ENCODE results near the gene SEMA6A.

Gene SEMA6A, protein sequence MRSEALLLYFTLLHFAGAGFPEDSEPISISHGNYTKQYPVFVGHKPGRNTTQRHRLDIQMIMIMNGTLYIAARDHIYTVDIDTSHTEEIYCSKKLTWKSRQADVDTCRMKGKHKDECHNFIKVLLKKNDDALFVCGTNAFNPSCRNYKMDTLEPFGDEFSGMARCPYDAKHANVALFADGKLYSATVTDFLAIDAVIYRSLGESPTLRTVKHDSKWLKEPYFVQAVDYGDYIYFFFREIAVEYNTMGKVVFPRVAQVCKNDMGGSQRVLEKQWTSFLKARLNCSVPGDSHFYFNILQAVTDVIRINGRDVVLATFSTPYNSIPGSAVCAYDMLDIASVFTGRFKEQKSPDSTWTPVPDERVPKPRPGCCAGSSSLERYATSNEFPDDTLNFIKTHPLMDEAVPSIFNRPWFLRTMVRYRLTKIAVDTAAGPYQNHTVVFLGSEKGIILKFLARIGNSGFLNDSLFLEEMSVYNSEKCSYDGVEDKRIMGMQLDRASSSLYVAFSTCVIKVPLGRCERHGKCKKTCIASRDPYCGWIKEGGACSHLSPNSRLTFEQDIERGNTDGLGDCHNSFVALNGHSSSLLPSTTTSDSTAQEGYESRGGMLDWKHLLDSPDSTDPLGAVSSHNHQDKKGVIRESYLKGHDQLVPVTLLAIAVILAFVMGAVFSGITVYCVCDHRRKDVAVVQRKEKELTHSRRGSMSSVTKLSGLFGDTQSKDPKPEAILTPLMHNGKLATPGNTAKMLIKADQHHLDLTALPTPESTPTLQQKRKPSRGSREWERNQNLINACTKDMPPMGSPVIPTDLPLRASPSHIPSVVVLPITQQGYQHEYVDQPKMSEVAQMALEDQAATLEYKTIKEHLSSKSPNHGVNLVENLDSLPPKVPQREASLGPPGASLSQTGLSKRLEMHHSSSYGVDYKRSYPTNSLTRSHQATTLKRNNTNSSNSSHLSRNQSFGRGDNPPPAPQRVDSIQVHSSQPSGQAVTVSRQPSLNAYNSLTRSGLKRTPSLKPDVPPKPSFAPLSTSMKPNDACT

DNA sequence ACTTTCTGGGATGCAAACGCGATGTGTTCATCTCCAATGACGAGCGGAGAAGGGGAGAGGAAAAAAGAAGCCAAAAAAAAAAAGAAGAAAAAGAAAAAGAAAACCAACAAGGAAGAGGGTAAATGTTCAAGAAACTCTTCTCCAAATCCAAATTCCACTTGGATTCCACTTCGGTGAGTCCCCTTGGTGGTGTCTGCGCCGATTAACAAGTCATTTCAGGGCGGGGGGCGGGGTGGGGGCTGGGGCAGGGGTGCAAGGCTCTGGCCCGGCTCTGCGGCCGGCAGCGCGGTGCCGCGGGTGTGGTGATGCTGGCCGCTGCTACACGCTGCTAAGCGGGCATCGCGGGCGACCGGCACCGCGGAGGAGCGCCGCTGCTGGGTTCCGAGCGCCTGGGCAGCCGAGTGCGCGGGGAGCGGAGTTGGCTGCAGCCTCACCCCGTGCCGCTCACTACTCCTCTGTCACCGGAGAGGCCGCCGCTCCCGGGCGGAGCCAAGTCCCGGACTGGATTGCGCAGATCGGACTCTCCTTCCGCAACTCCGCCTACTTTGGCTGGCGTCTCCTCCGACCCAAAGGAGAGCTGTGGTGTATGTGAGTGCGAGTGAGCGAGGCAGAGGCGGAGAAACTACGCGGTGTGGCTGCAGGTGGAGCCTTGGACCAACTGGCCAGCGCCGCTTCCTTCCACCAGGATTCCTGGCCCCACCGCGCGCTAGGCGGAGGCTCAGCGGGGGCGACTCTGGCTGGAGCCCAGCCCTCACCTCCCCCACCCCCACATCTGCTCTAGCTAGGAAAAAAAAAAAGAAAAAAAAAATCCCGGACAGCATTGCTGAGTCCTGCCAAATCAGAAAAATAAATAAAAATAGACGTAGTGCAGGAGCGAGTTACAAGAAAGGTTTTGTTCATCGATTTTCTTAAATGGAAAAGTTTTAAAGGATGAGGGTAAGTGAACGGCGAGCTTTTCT is at the start of gene SEMA6A:
Gene SEMA6A, minus strand, starts transcription at position 457 of the 959 bp plus-strand sequence. CDS start 69,879 bp downstream, outside the sequence.
- FAIRE-seq, result no peak

DNA sequence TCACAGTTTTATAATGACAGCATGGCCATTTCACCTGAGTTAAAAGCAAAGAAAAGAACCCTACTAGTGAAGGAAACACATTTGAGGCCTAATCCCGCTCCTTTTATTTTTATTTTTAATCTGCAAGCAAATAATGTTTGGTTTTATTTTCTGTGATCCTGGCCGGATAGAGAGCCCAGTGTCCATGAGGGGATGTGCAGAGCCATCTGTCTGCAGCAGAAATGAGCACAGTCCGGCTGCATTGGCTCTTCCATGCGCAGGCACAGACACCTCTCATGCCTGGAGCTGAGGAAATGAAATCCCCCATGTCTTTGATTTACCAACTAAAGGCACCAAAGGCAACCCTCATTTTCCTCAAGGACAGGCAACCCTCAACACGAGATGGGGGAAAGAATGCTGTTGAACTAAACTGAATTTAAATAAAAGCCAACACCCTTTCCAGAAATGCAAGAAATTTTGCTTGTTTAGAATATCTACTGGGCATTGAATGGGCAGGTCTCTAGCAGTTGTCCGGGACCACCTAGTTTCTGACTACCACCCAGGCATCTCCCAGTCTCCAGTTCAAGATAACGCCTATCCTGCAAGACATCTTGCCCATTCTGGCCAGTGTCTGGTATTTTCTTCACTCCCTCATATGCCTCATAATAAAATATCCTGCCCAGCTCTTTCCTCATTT is 47.9 kb upstream of the SEMA6A start:
- FAIRE-seq, result no peak

DNA sequence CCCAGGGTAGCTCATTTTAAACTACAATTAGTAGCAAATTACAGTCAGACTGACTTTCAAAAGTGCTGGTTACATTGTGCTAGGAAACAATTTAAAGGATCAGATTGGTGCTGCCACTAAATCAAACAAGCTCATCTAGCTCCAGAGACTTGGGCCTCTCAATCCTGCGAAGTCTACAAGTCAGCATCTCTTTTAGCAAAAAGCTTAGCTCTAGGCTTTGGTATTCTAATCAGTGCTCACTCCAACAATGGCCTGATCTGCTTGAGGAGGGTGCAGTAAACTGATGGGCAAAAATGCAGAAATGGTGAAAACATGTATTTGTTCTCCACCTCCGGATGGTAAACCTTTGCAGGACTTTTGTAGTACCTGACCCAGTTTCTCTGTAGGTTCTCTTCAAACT is 47.0 kb upstream of the SEMA6A start:
- no peak for FAIRE-seq

GRCh38 chr5:116616876-116617275 is 42.3 kb upstream of the SEMA6A start:
- no peak for FAIRE-seq

GRCh38 chr5:116614603-116614920 is 39.9 kb upstream of the SEMA6A start:
- no peak for FAIRE-seq

GRCh38 chr5:116613445-116613844 is 38.8 kb upstream of the SEMA6A start:
- FAIRE-seq, result no peak

DNA sequence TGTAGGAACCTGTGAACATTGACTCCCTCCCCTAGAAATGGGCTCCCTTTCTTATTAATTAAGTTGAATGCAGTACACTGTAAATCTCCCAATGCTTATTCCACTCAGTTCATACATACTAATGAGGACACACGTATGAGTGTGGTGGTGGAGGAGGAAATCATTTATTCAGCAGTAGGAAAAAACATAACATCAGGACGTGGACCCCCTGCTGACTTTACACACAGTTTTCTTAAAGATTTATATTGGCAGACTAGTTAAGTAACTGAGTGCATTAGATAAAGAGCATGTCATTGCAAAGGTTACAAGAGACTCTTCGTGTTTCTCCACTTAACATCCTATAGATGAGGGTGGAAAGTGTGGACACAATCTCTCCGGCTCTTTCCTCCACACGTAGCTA is 37.8 kb upstream of the SEMA6A start:
- no peak for FAIRE-seq

DNA sequence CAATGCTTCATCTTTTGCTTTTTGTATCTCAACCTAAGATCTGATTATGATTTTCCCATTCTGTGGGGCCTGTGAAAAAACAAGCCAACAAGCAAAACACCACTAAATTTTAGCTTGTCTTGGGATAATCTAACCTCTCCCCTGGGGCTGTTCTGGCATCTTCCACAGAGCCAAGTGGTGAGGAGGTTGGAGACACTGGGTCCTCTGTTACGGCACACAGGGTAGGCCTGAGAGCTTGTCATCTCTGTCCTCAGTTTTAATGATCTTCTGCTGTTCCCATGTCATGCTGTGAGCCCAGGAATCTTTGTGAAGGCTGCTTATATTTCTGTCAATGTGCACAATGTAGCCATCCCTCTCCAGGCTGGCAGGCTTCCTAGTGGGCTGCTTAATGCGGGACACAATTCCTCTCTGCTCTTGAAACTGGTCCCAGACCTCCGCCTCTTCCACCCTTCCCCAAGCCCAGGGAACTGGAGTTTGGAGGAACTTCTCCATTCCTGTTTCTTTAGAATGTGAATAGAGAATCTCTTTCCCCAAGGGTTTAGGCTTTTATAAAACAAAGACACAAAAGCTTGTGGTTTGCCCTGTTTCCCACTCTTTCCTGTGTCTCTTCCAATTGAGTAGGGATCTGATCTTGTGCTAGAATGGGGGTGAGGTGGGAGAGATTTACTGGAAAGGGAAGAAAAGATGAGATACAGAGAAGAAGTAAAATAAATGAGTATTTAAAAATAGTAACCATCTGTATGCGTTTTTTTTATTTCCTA is 30.9 kb upstream of the SEMA6A start:
- FAIRE-seq, result no peak

- FAIRE-seq, result no peak
Observed at GRCh38 chr5:116604805-116605204, 30.2 kb upstream of the SEMA6A start.

DNA sequence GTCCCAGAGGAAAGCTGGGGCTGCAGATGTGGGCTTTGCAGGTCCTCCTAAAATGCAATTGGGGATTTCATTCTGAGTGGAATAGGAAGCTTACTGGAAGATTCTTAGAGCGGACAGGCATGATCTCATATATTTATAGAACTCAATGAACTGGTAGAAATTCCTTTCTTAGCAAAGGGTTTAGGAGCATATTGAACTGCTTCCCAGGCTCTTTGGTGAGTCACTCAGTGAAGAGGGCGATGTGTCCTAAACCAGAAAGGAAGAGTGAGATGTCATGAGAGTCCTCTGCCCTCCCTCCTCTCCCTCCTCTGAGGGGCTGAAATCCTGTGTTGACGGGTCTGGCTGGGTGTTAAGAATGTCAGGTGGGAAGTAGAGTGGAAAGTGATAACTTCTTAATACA is 26.3 kb upstream of the SEMA6A start:
- FAIRE-seq, result no peak

GRCh38 chr5:116598911-116599310 is 24.3 kb upstream of the SEMA6A start:
- no peak for FAIRE-seq

GRCh38 chr5:116595498-116595897 is 20.9 kb upstream of the SEMA6A start:
- no peak for FAIRE-seq

DNA sequence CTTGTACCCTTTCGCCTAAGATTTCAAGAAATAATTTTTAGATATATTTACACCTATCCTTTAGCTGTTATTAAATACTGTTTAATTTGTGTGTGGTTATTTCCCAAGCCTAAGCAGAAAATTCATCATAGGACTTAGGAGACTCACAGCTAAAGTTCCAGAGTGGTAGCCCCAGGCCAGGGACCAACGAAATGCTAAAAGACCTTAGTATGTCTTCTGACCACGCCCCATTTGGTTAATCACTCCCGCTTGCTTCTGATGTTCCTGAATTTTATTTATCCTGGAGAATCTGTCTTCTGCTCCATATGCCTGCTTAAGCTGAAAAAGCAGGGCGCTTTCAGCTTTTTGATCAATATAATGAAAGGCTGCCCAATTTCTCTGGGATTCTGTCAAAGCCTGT is 18.7 kb upstream of the SEMA6A start:
- FAIRE-seq, result no peak

GRCh38 chr5:116585227-116585626 is 10.6 kb upstream of the SEMA6A start:
- no peak for FAIRE-seq

DNA sequence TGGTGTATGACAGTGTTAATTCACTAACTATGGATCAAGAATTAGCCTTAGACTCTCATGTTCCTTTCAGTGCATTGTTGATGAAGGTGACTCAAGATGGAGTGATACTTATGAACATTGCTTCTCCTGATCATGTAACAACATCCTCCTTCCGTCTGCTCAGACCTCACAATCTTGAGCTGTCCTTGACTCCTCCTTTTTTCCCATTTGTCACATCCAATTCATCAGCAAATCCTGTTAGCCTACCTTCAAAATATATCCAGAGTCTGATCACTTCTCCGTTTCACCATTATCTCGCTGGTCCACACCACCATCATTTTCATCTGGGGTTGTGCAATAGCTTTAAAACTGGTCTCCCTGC is 9.2 kb upstream of the SEMA6A start:
- no peak for FAIRE-seq

DNA sequence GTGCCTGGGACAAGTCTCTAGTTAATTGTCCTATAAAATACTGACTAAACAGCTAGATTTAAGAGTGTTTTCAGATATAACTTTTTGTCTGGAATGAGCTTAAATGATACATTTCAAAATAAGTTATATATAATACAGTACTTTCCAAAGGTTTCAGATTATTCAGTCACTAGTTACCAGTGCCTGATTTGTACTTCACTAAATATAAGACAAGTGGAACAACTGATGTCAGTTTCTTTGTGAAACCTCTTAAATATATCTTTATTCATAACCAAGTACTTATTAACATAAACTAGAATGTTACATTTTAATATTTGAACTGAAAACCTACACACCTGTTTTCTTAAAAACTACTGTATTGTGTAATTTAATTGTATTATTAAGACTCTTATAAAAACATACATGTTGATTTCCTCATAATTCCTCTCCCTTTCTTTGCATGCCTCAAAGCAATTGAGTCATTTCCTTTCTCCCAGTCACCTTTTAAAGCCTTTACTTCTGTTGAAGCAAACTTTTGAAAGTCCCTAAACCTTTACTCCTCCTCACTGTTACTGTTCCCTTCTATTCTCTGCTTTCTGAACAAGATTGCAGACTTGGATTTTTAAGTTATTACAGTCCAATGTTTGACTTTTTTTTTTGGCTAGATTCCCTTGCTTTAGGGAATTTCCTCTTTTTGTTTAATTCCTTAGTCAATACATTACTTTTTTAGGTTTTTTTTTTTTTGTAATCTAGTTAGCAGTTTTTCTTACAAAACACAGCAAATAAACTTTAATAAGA is 8.7 kb upstream of the SEMA6A start:
- FAIRE-seq, result no peak

GRCh38 chr5:116581910-116582309 is 7.3 kb upstream of the SEMA6A start:
- no peak for FAIRE-seq

GRCh38 chr5:116579144-116579543 is 4.5 kb upstream of the SEMA6A start:
- no peak for FAIRE-seq

DNA sequence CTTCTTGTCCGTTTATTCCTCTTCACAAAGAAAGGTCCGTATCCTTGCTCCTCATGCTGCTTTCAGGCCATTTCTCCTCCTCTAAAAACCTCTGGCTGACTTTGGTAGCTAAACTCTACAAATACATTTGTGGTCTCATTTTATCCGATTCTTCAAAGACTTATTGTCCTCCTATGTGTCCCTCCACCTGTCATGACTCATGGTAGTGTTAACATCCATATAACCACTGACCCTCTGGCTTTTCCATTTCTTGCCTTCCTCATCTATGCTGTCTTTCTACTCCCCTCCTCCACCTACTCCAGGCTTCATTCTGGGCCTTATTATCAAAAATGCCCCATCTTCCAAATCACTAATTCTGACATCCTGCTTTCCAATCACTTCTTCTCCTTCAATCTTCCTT is 4.1 kb upstream of the SEMA6A start:
- no peak for FAIRE-seq

DNA sequence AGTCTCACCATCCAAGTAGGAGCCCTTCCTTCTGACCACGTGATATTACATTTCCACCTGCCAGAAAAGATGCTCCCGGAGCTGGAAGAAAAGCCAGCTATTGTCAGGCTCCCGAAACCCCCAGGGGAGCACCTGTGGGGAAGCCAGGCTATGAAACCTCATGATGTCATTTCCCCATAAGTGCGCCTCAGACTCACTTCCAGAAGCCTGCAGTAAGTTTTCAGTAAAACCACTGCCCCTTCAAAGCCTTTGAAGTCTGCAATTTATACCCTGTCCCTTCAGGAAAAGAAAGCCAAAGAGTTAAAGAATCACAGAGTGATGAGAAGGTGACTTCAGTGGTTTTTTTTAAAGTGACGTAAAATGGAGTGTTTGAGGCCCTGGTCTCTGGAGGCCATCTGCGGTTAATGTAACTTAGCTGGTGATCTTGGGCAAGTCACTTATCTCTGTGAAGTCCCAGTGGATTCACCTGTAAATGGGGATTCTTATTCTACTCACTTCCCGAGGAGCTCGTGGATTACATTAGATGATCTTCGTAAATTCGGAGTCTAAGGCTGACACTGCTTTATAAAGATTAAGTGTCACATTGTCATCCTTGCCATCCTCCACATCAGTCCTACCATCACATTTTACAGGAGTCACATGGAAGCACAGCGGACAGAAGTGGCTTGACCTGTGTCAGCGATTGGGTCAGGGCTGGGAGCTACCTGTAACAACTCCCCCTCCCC is 2.6 kb upstream of the SEMA6A start:
- FAIRE-seq, result no peak
